Effector memory CD4-positive, alpha-beta T cell (primary cell): ENCODE measurements around the gene ACTR10.
"Not testable (repeated sequence)": the region's sequence is repeated elsewhere in the genome, so short reads cannot be mapped to it uniquely, and the experiment has no call there.

ENCODE experiments used
- DNase-seq, 3 donors: peaks; one replicate each; pipeline ENCODE4 v3.0.0-alpha.2; 2020
- H3K27ac ChIP-seq: 2 replicates; pipeline ENCODE4 v1.7.0; 2013; ENCODE audit warnings: mild to moderate bottlenecking, low read length, moderate library complexity; ENCODE audit not compliant: insufficient read depth, poor library complexity, severe bottlenecking
- H3K27me3 ChIP-seq: replicated peaks from 2 replicates; pipeline ENCODE4 v1.7.0; 2013; ENCODE audit warnings: mild to moderate bottlenecking, low read length; ENCODE audit not compliant: insufficient read depth, control insufficient read depth, poor library complexity, severe bottlenecking
- H3K36me3 ChIP-seq: 2 replicates; pipeline ENCODE4 v1.7.0; 2013; ENCODE audit warnings: mild to moderate bottlenecking, low read length, moderate library complexity; ENCODE audit not compliant: control insufficient read depth, insufficient read depth
- H3K4me1 ChIP-seq: 2 replicates; pipeline ENCODE4 v1.7.0; 2013; ENCODE audit warnings: low read length, mild to moderate bottlenecking; ENCODE audit not compliant: control insufficient read depth, insufficient read depth, poor library complexity, severe bottlenecking
- H3K4me3 ChIP-seq: 2 replicates; pipeline ENCODE4 v1.7.0; 2013; ENCODE audit warnings: low read length, low read depth, mild to moderate bottlenecking; ENCODE audit not compliant: insufficient read depth, poor library complexity, severe bottlenecking
- H3K9me3 ChIP-seq: 2 replicates; pipeline ENCODE4 v1.7.0; 2013; ENCODE audit warnings: mild to moderate bottlenecking, low read length, moderate library complexity; ENCODE audit not compliant: control insufficient read depth

The ACTR10 gene

DNA sequence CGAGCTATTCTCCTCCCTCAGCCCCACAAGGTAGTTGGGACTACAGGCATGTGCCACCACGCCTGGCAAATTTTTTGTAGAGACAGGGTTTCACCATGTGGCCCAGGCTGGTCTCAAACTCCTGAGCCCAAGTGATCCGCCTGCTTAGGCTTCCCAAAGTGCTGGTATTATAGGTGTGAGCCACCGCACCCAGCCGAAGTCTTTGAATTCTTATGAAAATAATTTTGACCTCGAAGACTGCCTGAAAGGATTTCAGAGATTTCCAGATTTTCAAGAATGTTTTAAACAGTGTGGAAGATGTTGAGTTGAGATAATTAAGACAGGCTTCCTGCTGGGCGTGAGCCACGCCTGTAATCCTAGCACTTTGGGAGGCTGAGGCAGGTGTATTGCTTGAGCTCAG is 49.7 kb downstream of the ACTR10 start:
- peaks cover 8% of the 10 kb centered on the region for H3K4me1 ChIP-seq
- no peaks in the 10 kb centered on the region for H3K27me3 ChIP-seq
- H3K4me3 ChIP-seq = no peak overlapping the region
- H3K27ac ChIP-seq = no peak overlapping the region
- peaks cover 37% of the 10 kb centered on the region for H3K36me3 ChIP-seq
- no peak for DNase-seq
- H3K9me3 ChIP-seq = no peaks in the 10 kb centered on the region

DNA sequence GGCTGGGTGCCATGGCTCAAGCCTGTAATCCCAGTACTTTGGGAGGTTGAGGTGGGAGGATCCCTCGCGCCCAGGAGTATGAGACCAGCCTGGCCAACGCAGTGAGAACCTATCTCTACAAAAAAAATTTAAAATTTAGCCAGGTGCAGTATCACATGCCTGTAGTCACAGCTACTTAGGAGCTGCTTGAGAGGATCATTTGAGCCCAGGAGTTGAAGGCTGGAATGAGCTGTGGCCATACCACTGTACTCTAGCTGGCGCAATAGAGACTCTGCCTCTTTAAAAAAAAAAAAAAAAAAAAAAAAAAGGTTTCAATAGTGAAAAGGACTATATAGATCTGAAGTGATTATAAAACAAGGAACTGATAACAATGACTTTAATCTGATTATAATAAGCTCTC is 58.2 kb downstream of the ACTR10 start:
- Histone ChIP-seq H3K27me3 (no peaks in the 10 kb centered on the region), H3K4me1 (no peaks in the 10 kb centered on the region), H3K36me3 (peaks cover 56% of the 10 kb centered on the region), H3K9me3 (no peaks in the 10 kb centered on the region), H3K27ac (no peak overlapping the region), H3K4me3 (no peak overlapping the region)
- no peak for DNase-seq

DNA sequence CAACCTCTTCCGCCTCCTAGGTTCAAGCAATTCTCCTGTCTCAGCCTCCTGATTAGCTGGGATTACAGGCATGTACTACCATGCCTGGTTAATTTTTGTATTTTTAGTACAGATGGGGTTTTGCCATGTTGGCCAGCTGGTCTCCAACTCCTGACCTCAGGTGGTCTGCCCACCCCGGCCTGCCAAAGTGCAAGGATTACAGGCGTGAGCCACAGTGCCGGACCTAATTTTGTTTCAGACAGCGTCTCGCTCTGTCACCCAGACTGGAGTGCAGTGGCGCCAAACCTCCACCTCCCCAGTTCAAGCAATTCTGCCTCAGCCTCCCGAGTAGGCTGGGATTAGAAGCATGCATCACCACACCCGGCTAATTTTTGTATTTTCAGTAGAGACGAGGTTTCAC is 62.1 kb downstream of the ACTR10 start:
- DNase-seq, H3K9me3 ChIP-seq, H3K4me1 ChIP-seq, H3K27me3 ChIP-seq, H3K27ac ChIP-seq, H3K4me3 ChIP-seq: not testable (repeated sequence)
- peaks cover 62% of the 10 kb centered on the region for H3K36me3 ChIP-seq

DNA sequence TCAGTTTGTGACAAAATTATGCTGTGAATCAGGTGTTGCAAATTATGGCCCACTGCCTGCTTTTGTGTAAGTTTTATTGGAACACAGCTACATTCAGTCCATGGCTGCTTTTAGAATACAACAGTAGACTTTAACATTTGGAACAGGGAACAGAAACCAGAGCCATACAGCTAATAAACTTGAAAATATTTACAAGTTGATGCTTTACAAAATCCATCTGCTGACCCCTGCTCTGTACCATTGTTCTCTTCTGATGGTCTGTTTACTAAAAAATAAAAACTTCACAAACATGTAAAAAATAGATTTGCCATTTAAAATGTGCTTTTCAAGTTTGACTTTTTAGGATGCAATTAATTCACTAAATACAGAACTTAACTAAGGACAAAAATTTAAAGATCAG is 65.5 kb downstream of the ACTR10 start:
- no peaks in the 10 kb centered on the region for H3K27me3 ChIP-seq
- H3K9me3 ChIP-seq = no peaks in the 10 kb centered on the region
- DNase-seq = no peak
- peaks cover 68% of the 10 kb centered on the region for H3K36me3 ChIP-seq
- H3K4me3 ChIP-seq = no peak overlapping the region
- H3K27ac ChIP-seq = no peak overlapping the region
- H3K4me1 ChIP-seq = no peaks in the 10 kb centered on the region

DNA sequence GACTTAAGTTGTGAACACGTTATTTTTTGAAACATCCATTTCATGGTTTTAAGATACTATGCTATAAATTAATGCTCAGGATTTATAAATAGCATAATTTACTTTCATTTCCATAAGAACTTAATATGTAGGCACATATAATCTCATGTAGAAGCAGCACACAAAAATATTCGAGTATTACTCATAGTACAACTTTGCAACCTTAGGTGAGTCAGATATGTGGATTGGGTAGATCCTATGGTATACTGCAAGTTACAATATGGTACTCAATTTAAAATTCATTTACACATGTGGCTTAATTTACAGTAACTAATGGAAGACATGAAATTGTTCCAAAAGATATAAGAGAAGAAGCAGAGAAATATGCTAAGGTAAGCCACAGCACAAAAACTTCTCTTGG is 70.7 kb downstream of the ACTR10 start:
- Histone ChIP-seq H3K4me1 (no peaks in the 10 kb centered on the region), H3K27ac (no peak overlapping the region), H3K9me3 (no peaks in the 10 kb centered on the region), H3K27me3 (no peaks in the 10 kb centered on the region), H3K4me3 (no peak overlapping the region), H3K36me3 (peaks cover 70% of the 10 kb centered on the region)
- DNase-seq = no peak

DNA sequence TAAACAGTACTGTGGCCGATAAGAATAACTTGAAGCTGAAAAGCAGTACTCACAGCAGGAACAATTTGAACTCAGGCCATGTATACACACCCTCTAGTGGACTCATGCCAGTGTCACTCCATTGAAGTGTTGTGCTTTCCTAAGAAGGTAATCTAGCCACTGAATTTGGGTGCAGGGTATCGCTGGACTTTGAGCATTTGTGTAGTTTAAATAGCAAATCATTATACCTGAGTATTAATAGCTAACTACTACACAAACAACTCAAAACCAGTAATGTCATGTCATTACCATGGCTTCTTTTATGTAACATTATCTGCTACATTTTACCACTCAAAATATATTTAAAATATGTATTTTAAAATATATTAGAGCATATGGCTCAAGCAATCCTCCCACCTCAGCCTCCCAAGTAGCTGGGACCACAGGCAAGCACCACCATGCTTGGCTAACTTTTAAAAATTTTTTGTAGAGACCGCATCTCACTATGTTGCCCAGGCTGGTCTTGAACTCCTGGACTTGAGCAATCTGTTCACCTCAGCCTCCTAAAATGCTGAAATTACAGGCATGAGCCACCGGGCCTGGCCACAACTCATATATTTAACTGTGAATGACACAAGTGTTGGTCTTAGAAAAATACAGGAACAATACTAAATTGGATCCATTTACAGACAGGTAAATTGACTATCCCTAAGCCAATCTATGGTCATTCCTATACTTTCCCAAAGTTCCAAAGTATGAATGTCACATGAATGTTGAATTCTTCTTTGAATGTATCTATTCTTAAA is 72.8 kb downstream of the ACTR10 start:
- H3K4me1 ChIP-seq = peaks cover 10% of the 10 kb centered on the region
- no peak for DNase-seq
- H3K27me3 ChIP-seq = no peaks in the 10 kb centered on the region
- no peaks in the 10 kb centered on the region for H3K9me3 ChIP-seq
- H3K4me3 ChIP-seq = no peak overlapping the region
- peaks cover 63% of the 10 kb centered on the region for H3K36me3 ChIP-seq
- no peak overlapping the region for H3K27ac ChIP-seq

DNA sequence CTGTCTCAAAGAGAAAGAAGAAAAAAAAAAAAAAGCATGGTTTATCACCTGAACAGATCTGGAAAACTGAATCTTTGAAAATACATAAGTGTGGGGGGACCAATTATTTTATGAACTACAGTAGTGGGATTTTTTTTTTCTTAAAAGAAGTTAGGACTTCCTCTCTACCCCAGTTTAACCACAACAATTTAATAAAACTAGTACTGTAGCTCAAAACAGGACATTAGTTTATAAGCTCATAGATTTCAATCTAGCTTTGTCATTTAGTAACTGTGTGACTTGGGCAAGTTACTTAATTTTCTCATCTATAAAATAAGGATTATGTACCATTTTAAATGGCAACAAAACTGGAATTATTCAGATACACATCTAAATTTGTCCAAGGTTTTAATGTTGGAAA is 74.9 kb downstream of the ACTR10 start:
- no peak overlapping the region for H3K27ac ChIP-seq
- H3K27me3 ChIP-seq = no peaks in the 10 kb centered on the region
- peaks cover 10% of the 10 kb centered on the region for H3K4me1 ChIP-seq
- H3K9me3 ChIP-seq = no peaks in the 10 kb centered on the region
- peaks cover 59% of the 10 kb centered on the region for H3K36me3 ChIP-seq
- H3K4me3 ChIP-seq = no peak overlapping the region
- no peak for DNase-seq

DNA sequence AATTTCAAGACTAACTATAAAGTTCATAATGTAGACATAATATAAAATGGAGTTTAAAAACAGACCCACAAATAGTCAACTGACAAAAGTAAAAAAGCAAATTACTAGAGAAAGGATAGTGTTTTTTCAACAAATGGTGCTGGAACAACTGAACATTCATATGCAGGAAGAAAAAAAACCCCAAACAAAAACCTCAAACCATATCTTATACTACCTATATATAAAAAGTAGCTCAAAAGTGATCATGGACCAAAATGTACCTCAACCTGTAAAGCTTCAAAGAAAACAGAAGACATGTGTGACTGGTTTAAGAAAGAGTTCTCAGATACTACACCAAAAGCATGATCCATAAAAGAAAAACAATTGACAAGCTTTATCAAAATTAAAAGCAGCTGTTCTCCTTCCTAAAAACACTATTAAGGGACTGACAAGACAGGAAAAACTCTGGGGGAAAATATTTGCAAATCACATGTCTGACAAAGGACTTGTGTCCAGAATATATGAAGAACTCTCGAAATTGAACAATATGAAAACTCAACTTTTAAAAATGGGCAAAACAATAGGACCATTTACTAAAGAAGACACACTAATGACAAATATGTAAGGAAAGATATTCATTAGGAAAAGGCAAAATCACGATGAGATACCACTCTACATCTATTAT is 75.7 kb downstream of the ACTR10 start:
- no peaks in the 10 kb centered on the region for H3K27me3 ChIP-seq
- H3K9me3 ChIP-seq = no peaks in the 10 kb centered on the region
- H3K27ac ChIP-seq = no peak overlapping the region
- no peak overlapping the region for H3K4me3 ChIP-seq
- no peak for DNase-seq
- peaks cover 10% of the 10 kb centered on the region for H3K4me1 ChIP-seq
- peaks cover 51% of the 10 kb centered on the region for H3K36me3 ChIP-seq

DNA sequence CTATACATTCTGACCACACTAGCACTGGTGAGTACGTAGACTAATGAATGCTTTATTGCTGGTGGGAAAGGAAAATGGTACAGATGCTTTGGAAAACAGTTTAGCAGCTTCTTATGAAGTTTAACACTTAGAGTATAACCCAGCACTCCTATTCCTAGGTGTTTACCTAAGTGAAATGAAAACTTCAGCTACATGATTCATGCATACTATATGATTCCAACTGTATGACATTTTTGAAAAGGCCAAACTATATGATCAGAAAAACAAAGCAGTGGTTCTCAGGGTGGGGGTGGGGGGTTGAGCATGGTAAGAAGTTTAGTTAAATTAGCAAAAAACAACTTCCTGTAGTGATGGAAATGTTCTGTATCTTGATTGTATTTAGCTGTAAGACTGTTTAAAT is 76.3 kb downstream of the ACTR10 start:
- DNase-seq = no peak
- no peak overlapping the region for H3K4me3 ChIP-seq
- peaks cover 14% of the 10 kb centered on the region for H3K4me1 ChIP-seq

DNA sequence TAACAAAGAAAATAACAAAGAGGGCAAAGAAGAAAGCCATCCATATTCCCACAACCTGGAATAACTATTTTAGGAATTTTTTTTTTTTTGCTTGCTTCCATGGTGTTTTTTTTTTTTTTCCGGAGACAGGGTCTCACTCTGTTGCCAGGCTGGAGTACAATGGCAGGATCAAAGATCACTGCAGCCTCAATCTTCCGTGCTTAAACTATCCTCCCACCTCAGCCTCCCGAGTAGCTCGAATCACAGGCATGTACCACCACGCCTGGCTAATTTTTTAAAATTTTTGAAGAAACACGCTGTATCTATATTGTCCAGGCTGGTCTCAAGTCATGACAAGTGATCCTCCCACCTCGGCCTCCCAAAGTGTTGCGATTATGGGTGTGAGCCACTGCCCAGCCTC is 78.2 kb downstream of the ACTR10 start:
- no peak for DNase-seq
- no peak overlapping the region for H3K4me3 ChIP-seq
- no peaks in the 10 kb centered on the region for H3K27me3 ChIP-seq
- H3K36me3 ChIP-seq = peaks cover 36% of the 10 kb centered on the region
- no peaks in the 10 kb centered on the region for H3K9me3 ChIP-seq
- H3K4me1 ChIP-seq = peaks cover 28% of the 10 kb centered on the region
- H3K27ac ChIP-seq = no peak overlapping the region

More for the DNA sequence above, 76.3 kb downstream of the ACTR10 start:
- Histone ChIP-seq H3K27me3 (no peaks in the 10 kb centered on the region), H3K27ac (no peak overlapping the region), H3K36me3 (peaks cover 47% of the 10 kb centered on the region), H3K9me3 (no peaks in the 10 kb centered on the region)
